Left kidney (tissue), 2 donors: ENCODE data around the gene CEMP1. TPM values are rescaled to one million over a fixed set of nuclear protein-coding genes. Genes with fewer than 3 reads are reported as not detected.
"Not testable (repeated sequence)": the region's sequence is repeated elsewhere in the genome, so short reads cannot be mapped to it uniquely, and the experiment has no call there.

Experiments used
- DNase-seq: peaks from one replicate; pipeline ENCODE4 v3.0.0-alpha.2; 2013
- polyA plus RNA-seq: library from polyadenylated mRNA; unstranded; fragments of 120-200 nt; gene quantifications from one replicate; pipeline ENCODE4 v1.2.1, GENCODE V29; 2013; ENCODE audit not compliant: insufficient read length

CEMP1 gene
- polyA plus RNA-seq, 1 donor, result 3.1 TPM

GRCh38 chr16:2539192-2539844, 8.1 kb upstream of the CEMP1 start:
- not testable (repeated sequence) for DNase-seq

- peak; percentile 94 for DNase-seq
Observed at GRCh38 chr16:2537451-2538379, 6.5 kb upstream of the CEMP1 start, which contains the start of gene PDPK1. TSS of gene PDPK1 (plus strand) at chr16:2538021. CDS start at chr16:2538113, 92 bp downstream.

GRCh38 chr16:2535625-2536013, 4.4 kb upstream of the CEMP1 start:
- DNase-seq, result no peak

GRCh38 chr16:2534335-2534734, 3.1 kb upstream of the CEMP1 start:
- not testable (repeated sequence) for DNase-seq

- no peak for DNase-seq
Observed at GRCh38 chr16:2533912-2534311, 2.7 kb upstream of the CEMP1 start.

- DNase-seq, result not testable (repeated sequence)
Observed at GRCh38 chr16:2533142-2533755, 2.0 kb upstream of the CEMP1 start.

GRCh38 chr16:2532494-2533141, 1.4 kb upstream of the CEMP1 start:
- DNase-seq, result peak; percentile 60

- DNase-seq, result peak; percentile 96
Observed at GRCh38 chr16:2531696-2532493, 687 bp upstream of the CEMP1 start.

GRCh38 chr16:2530629-2531318, 434 bp downstream of the CEMP1 start:
- DNase-seq, result no peak

- no peak for DNase-seq
Observed at GRCh38 chr16:2529961-2530628, 1.1 kb downstream of the CEMP1 start.

GRCh38 chr16:2529061-2529931, 1.9 kb downstream of the CEMP1 start:
- DNase-seq, result no peak

GRCh38 chr16:2528161-2529060, 2.8 kb downstream of the CEMP1 start:
- no peak for DNase-seq

- no peak for DNase-seq
Observed at GRCh38 chr16:2527784-2528100, 3.5 kb downstream of the CEMP1 start.

- DNase-seq, result no peak
Observed at GRCh38 chr16:2527071-2527783, 4.0 kb downstream of the CEMP1 start.

GRCh38 chr16:2526135-2526534, 5.1 kb downstream of the CEMP1 start:
- DNase-seq, result no peak

GRCh38 chr16:2524339-2524938, 6.8 kb downstream of the CEMP1 start:
- DNase-seq, result no peak

GRCh38 chr16:2523801-2524231, 7.4 kb downstream of the CEMP1 start:
- DNase-seq, result no peak
